K562 (cell line): ENCODE results near the gene REP15. TPM values are rescaled to one million over a fixed set of nuclear protein-coding genes. Genes with fewer than 3 reads are reported as not detected.

ENCODE experiments used
- CTBP1 ChIP-seq: fragments of 450-650 bp; IDR thresholded peaks from 2 replicates; pipeline ENCODE4 v1.6.1; 2016; ENCODE audit warnings: borderline replicate concordance
- DIDO1 ChIP-seq: fragments of 450-650 bp; IDR thresholded peaks from 2 replicates; pipeline ENCODE4 v1.6.1; 2016; ENCODE audit warnings: low read depth, missing biosample characterization, missing genetic modification characterization
- LEF1 ChIP-seq: fragments of 450-650 bp; IDR thresholded peaks from 2 replicates; pipeline ENCODE4 v1.6.1; 2016; ENCODE audit warnings: mild to moderate bottlenecking
- MBD2 ChIP-seq: sonication (generic); IDR thresholded peaks from 2 replicates; pipeline ENCODE4 v1.6.1; 2016; ENCODE audit warnings: low read depth, borderline replicate concordance
- PHB2 ChIP-seq: fragments of 450-650 bp; IDR thresholded peaks from 2 replicates; pipeline ENCODE4 v1.6.1; 2017; ENCODE audit warnings: low read depth
- SMARCB1 ChIP-seq: IDR thresholded peaks from 2 replicates; pipeline ENCODE4 v1.6.1; 2011; ENCODE audit warnings: improper control_type of control experiment, low read depth; ENCODE audit not compliant: insufficient read length
- SNRNP70 ChIP-seq: fragments of 200-400 bp; formaldehyde crosslinking; optimal IDR thresholded peaks from 2 replicates; pipeline ENCODE3; 2017; ENCODE audit warnings: low read depth, low read length
- TBL1XR1 ChIP-seq, 2 experiments: IDR thresholded peaks; 2 replicates each; pipeline ENCODE4 v1.6.1; 2012; ENCODE audit warnings: improper control_type of control experiment in 2 of 2, low read length in 2 of 2, mild to moderate bottlenecking in 1 of 2
- ZBTB11 ChIP-seq, 3 experiments: fragments of 200-800 bp in 1 of 3; fragments of 250-450 bp in 1 of 3; fragments of 450-650 bp in 1 of 3; sonication (Bioruptor Pico) in 1 of 3; sonication (Bioruptor generic) in 1 of 3; formaldehyde crosslinking in 1 of 3; IDR thresholded peaks; 2 replicates each; pipeline versions ENCODE4 v1.6.1 to v1.8.0; 2016 to 2022; ENCODE audit warnings: mild to moderate bottlenecking in 2 of 3, missing genetic modification characterization in 2 of 3, missing compliant biosample characterization in 1 of 3, moderate library complexity in 1 of 3
- ZBTB33 ChIP-seq: sonication (generic); formaldehyde crosslinking; IDR thresholded peaks from 2 replicates; pipeline ENCODE4 v1.8.1; 2023; ENCODE audit warnings: mild to moderate bottlenecking, missing genetic modification reagents
- ZBTB40 ChIP-seq, 2 experiments: fragments of 450-650 bp in 1 of 2; sonication (generic) in 1 of 2; formaldehyde crosslinking in 1 of 2; IDR thresholded peaks; 2 replicates each; pipeline versions ENCODE4 v1.7.1 to v1.9.0; 2016 to 2022; ENCODE audit warnings: inconsistent platforms in 1 of 2, mild to moderate bottlenecking in 1 of 2, missing genetic modification reagents in 1 of 2
- ZNF324 ChIP-seq: fragments of 250-450 bp; sonication (Bioruptor Pico); IDR thresholded peaks from 2 replicates; pipeline ENCODE4 v1.4.0; 2020; ENCODE audit warnings: mild to moderate bottlenecking
- polyA plus RNA-seq, 8 experiments: library from polyadenylated mRNA; depleted of rRNA in 4 of 8; stranded (reverse) in 5 of 8; unstranded in 3 of 8; fragments of >200 nt; fragmentation: Nextera tagmentation in 2 of 8; fragmentation: Illumina TruSeq in 1 of 8; extraction: Ambion mirVana in 2 of 8; extraction: Trizol in 1 of 8; gene quantifications; 2 replicates each; pipeline versions ENCODE4 v1.2.1 to v1.2.3, GENCODE V29; 2011 to 2014; ENCODE audit warnings: inconsistent platforms in 1 of 8, missing spikeins in 1 of 8
- total RNA-seq, 7 experiments: library from RNA; depleted of rRNA in 6 of 7; stranded (reverse); fragments of >200 nt in 6 of 7; fragmentation: Illumina TruSeq in 2 of 7; extraction: Trizol in 2 of 7; gene quantifications; 2 replicates each; pipeline versions ENCODE4 v1.2.1 to v1.2.3, GENCODE V29; 2011 to 2021; ENCODE audit warnings: low replicate concordance in 1 of 7

REP15 gene
- total and polyA plus RNA-seq, 9 of the 15 experiments (the other 6 are each of a cell fraction or from before 2014, with no cell fraction given) = not detected

GRCh38 chr12:27703720-27704452, 7.6 kb downstream of the REP15 start (continued):
- peak; percentile 23; the same call in 1 of the 2 replicates for TF ChIP-seq ZBTB40 (IDR thresholded peaks at IDR 0.05)
- no peak for TF ChIP-seq ZBTB40 (CRISPR knock-in tag; IDR thresholded peaks at IDR 0.05)
- TF ChIP-seq DIDO1 = no peak
- TF ChIP-seq TBL1XR1 (IDR thresholded peaks at IDR 0.05; ENCODE audit: low read length in 2 of 2) = no peak
- no peak for TF ChIP-seq PHB2
- TF ChIP-seq SMARCB1 = no peak
- peak; percentile 23; the same call in 1 of the 2 replicates for TF ChIP-seq LEF1
- no peak for TF ChIP-seq ZBTB11 (CRISPR knock-in tag; IDR thresholded peaks at IDR 0.05)
- TF ChIP-seq SNRNP70 = no peak
- no peak for TF ChIP-seq ZBTB33
- TF ChIP-seq ZNF324 = no peak
- TF ChIP-seq MBD2 = no peak
- peak; percentile 87; the same call in 1 of the 2 replicates for TF ChIP-seq CTBP1
